ENCODE measurements around the gene ELP6.

The ELP6 gene

GRCh38 chr3:47503033-47503432 is 10.5 kb downstream of the ELP6 start:
- ATAC-seq = no peak

GRCh38 chr3:47496892-47497291 is 16.6 kb downstream of the ELP6 start:
- TF ChIP-seq, protein P1, sequence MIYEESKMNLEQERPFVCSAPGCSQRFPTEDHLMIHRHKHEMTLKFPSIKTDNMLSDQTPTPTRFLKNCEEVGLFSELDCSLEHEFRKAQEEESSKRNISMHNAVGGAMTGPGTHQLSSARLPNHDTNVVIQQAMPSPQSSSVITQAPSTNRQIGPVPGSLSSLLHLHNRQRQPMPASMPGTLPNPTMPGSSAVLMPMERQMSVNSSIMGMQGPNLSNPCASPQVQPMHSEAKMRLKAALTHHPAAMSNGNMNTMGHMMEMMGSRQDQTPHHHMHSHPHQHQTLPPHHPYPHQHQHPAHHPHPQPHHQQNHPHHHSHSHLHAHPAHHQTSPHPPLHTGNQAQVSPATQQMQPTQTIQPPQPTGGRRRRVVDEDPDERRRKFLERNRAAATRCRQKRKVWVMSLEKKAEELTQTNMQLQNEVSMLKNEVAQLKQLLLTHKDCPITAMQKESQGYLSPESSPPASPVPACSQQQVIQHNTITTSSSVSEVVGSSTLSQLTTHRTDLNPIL (CRISPR knock-in tag; IDR thresholded peaks at IDR 0.05; ENCODE audit: low read depth) = no peak
- TF ChIP-seq CSRNP3 (CRISPR knock-in tag; IDR thresholded peaks at IDR 0.05) (no peak), ESRRG (CRISPR knock-in tag; IDR thresholded peaks at IDR 0.05) (no peak), ZNF565 (CRISPR knock-in tag; conservative IDR thresholded peaks at IDR 0.05; ENCODE audit: low read depth) (no peak), BACH2 (CRISPR knock-in tag; IDR thresholded peaks at IDR 0.05; ENCODE audit: borderline replicate concordance) (no peak)
- TF ChIP-seq, protein P2, sequence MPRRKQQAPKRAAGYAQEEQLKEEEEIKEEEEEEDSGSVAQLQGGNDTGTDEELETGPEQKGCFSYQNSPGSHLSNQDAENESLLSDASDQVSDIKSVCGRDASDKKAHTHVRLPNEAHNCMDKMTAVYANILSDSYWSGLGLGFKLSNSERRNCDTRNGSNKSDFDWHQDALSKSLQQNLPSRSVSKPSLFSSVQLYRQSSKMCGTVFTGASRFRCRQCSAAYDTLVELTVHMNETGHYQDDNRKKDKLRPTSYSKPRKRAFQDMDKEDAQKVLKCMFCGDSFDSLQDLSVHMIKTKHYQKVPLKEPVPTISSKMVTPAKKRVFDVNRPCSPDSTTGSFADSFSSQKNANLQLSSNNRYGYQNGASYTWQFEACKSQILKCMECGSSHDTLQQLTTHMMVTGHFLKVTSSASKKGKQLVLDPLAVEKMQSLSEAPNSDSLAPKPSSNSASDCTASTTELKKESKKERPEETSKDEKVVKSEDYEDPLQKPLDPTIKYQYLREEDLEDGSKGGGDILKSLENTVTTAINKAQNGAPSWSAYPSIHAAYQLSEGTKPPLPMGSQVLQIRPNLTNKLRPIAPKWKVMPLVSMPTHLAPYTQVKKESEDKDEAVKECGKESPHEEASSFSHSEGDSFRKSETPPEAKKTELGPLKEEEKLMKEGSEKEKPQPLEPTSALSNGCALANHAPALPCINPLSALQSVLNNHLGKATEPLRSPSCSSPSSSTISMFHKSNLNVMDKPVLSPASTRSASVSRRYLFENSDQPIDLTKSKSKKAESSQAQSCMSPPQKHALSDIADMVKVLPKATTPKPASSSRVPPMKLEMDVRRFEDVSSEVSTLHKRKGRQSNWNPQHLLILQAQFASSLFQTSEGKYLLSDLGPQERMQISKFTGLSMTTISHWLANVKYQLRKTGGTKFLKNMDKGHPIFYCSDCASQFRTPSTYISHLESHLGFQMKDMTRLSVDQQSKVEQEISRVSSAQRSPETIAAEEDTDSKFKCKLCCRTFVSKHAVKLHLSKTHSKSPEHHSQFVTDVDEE (CRISPR knock-in tag; IDR thresholded peaks at IDR 0.05) = no peak

More at GRCh38 chr3:47503033-47503432, 10.5 kb downstream of the ELP6 start:
- TF ChIP-seq, protein P3, sequence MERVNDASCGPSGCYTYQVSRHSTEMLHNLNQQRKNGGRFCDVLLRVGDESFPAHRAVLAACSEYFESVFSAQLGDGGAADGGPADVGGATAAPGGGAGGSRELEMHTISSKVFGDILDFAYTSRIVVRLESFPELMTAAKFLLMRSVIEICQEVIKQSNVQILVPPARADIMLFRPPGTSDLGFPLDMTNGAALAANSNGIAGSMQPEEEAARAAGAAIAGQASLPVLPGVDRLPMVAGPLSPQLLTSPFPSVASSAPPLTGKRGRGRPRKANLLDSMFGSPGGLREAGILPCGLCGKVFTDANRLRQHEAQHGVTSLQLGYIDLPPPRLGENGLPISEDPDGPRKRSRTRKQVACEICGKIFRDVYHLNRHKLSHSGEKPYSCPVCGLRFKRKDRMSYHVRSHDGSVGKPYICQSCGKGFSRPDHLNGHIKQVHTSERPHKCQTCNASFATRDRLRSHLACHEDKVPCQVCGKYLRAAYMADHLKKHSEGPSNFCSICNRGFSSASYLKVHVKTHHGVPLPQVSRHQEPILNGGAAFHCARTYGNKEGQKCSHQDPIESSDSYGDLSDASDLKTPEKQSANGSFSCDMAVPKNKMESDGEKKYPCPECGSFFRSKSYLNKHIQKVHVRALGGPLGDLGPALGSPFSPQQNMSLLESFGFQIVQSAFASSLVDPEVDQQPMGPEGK (CRISPR knock-in tag; IDR thresholded peaks at IDR 0.05; ENCODE audit: borderline replicate concordance) = no peak
- no peak for TF ChIP-seq ZFP3 (CRISPR knock-in tag; IDR thresholded peaks at IDR 0.05)
- TF ChIP-seq BACH2 (CRISPR knock-in tag; IDR thresholded peaks at IDR 0.05; ENCODE audit: borderline replicate concordance) = no peak
- TF ChIP-seq ZFP30 (CRISPR knock-in tag; IDR thresholded peaks at IDR 0.05) = no peak
- TF ChIP-seq SNAI2 (CRISPR knock-in tag; IDR thresholded peaks at IDR 0.05) = no peak
- no peak for TF ChIP-seq GLIS3 (CRISPR knock-in tag; IDR thresholded peaks at IDR 0.05)
- TF ChIP-seq, protein P2 (CRISPR knock-in tag; IDR thresholded peaks at IDR 0.05) = no peak
- no peak for TF ChIP-seq RARB (CRISPR knock-in tag; IDR thresholded peaks at IDR 0.05)

GRCh38 chr3:47495886-47496285 is 17.6 kb downstream of the ELP6 start:
- no peak for ATAC-seq
- TF ChIP-seq, protein P1 (CRISPR knock-in tag; IDR thresholded peaks at IDR 0.05; ENCODE audit: low read depth) = no peak
- TF ChIP-seq ZNF8 (CRISPR knock-in tag; IDR thresholded peaks at IDR 0.05) (no peak), ZC3H10 (CRISPR knock-in tag; IDR thresholded peaks at IDR 0.05) (no peak), ISL1 (CRISPR knock-in tag; IDR thresholded peaks at IDR 0.05) (no peak), ZFP3 (CRISPR knock-in tag; IDR thresholded peaks at IDR 0.05) (no peak), BACH2 (CRISPR knock-in tag; IDR thresholded peaks at IDR 0.05; ENCODE audit: borderline replicate concordance) (no peak), GLIS3 (CRISPR knock-in tag; IDR thresholded peaks at IDR 0.05) (no peak), ARNTL (CRISPR knock-in tag; IDR thresholded peaks at IDR 0.05; ENCODE audit: borderline replicate concordance, low read depth) (no peak), CSRNP3 (CRISPR knock-in tag; IDR thresholded peaks at IDR 0.05) (no peak), TOX (CRISPR knock-in tag; IDR thresholded peaks at IDR 0.05; ENCODE audit: borderline replicate concordance) (no peak), ZNF565 (CRISPR knock-in tag; conservative IDR thresholded peaks at IDR 0.05; ENCODE audit: low read depth) (no peak), PPARA (CRISPR knock-in tag; IDR thresholded peaks at IDR 0.05; ENCODE audit: borderline replicate concordance) (no peak), ESRRG (CRISPR knock-in tag; IDR thresholded peaks at IDR 0.05) (no peak), CSDC2 (CRISPR knock-in tag; IDR thresholded peaks at IDR 0.05) (no peak)
- TF ChIP-seq, protein P2 (CRISPR knock-in tag; IDR thresholded peaks at IDR 0.05) = no peak

More at GRCh38 chr3:47496892-47497291, 16.6 kb downstream of the ELP6 start:
- ATAC-seq = no peak
